Measurements from ENCODE around the gene C21orf58. TPM values are rescaled to one million over a fixed set of nuclear protein-coding genes. Genes with fewer than 3 reads are reported as not detected.

C21orf58 gene
- total RNA-seq, 1 experiment from 2014 or later = 10.8 TPM

- intact Hi-C loops (cut with micrococcal nuclease) = no loop called here
- no peak overlapping the region for H3K4me2 ChIP-seq (ENCODE audit: low read length)
- DNase-seq (ENCODE audit: low read depth, low spot score) = no peak
- ChIA-PET RAD21 (ENCODE audit: low non-redundant PET in 1 of 2, low total read pairs in 2 of 2, uncharacterized antibody in 2 of 2, unreplicated experiment in 2 of 2) (no interaction called here), POLR2A (no interaction called here), CTCF (no interaction called here)
- H3K4me3 ChIP-seq (replicated peaks in 1 of 2; ENCODE audit: low read depth in 1 of 2, low read length in 2 of 2) = no peak overlapping the region
- no peaks in the 10 kb centered on the region for H3K9me3 ChIP-seq (ENCODE audit: control insufficient read depth in 1 of 2, insufficient read depth in 1 of 2, low read depth in 1 of 2, low read length in 2 of 2)
- no peak for ATAC-seq
- no TSS peak for BruUV-seq (replicated peaks)
- no peak overlapping the region for H2AFZ ChIP-seq (ENCODE audit: low read depth, low read length, poor library complexity, severe bottlenecking)
- no peaks in the 10 kb centered on the region for H3K9me2 ChIP-seq (ENCODE audit: insufficient read depth)
- H3K4me1 ChIP-seq (ENCODE audit: control insufficient read depth in 1 of 2, insufficient read depth in 2 of 2, low read length in 2 of 2) = no peaks in the 10 kb centered on the region
- H3K9ac ChIP-seq (ENCODE audit: low read length) = no peak overlapping the region
- no peaks in the 10 kb centered on the region for H3K79me2 ChIP-seq (ENCODE audit: insufficient read depth, low read length)
- H4K20me1 ChIP-seq (ENCODE audit: insufficient read depth) = no peaks in the 10 kb centered on the region
- no peaks in the 10 kb centered on the region for H3K27me3 ChIP-seq (ENCODE audit: insufficient read depth, low read length)
- H3K36me3 ChIP-seq (ENCODE audit: control insufficient read depth in 1 of 2, insufficient read depth in 2 of 2, low read length in 2 of 2) = peaks cover 5 to 24% of the 10 kb centered on the region in 2 experiments
- H3K27ac ChIP-seq (ENCODE audit: low read depth, low read length) = no peak overlapping the region
- TF ChIP-seq ZNF274 (IDR thresholded peaks at IDR 0.05; ENCODE audit: low read depth, low read length) = no peak
- TF ChIP-seq SIN3A (IDR thresholded peaks at IDR 0.05; ENCODE audit: low read depth) = no peak
- TF ChIP-seq REST (IDR thresholded peaks at IDR 0.05; ENCODE audit: low read depth) = no peak
Observed at GRCh38 chr21:46357335-46357604, 33.6 kb upstream of the C21orf58 start.

- H3K4me1 ChIP-seq (ENCODE audit: control insufficient read depth in 1 of 2, insufficient read depth in 2 of 2, low read length in 2 of 2) = no peaks in the 10 kb centered on the region
- H3K9me3 ChIP-seq (ENCODE audit: control insufficient read depth in 1 of 2, insufficient read depth in 1 of 2, low read depth in 1 of 2, low read length in 2 of 2) = no peaks in the 10 kb centered on the region
- ATAC-seq = no peak
- peaks cover 10 to 21% of the 10 kb centered on the region in 2 experiments for H3K36me3 ChIP-seq (ENCODE audit: control insufficient read depth in 1 of 2, insufficient read depth in 2 of 2, low read length in 2 of 2)
- H3K27me3 ChIP-seq (ENCODE audit: insufficient read depth, low read length) = no peaks in the 10 kb centered on the region
- H3K79me2 ChIP-seq (ENCODE audit: insufficient read depth, low read length) = no peaks in the 10 kb centered on the region
- no peak overlapping the region for H3K4me3 ChIP-seq (replicated peaks in 1 of 2; ENCODE audit: low read depth in 1 of 2, low read length in 2 of 2)
- H3K4me2 ChIP-seq (ENCODE audit: low read length) = no peak overlapping the region
- no peak overlapping the region for H3K27ac ChIP-seq (ENCODE audit: low read depth, low read length)
- no peak overlapping the region for H3K9ac ChIP-seq (ENCODE audit: low read length)
- no peak for DNase-seq (ENCODE audit: low read depth, low spot score)
- ChIA-PET POLR2A (no interaction called here), RAD21 (ENCODE audit: low non-redundant PET in 1 of 2, low total read pairs in 2 of 2, uncharacterized antibody in 2 of 2, unreplicated experiment in 2 of 2) (no interaction called here), CTCF (no interaction called here)
- intact Hi-C loops (cut with micrococcal nuclease) = no loop called here
- no peaks in the 10 kb centered on the region for H3K9me2 ChIP-seq (ENCODE audit: insufficient read depth)
- no peaks in the 10 kb centered on the region for H4K20me1 ChIP-seq (ENCODE audit: insufficient read depth)
- no peak overlapping the region for H2AFZ ChIP-seq (ENCODE audit: low read depth, low read length, poor library complexity, severe bottlenecking)
- BruUV-seq (replicated peaks) = no TSS peak
- TF ChIP-seq SRF (IDR thresholded peaks at IDR 0.05; ENCODE audit: low read depth) (no peak), SIN3A (IDR thresholded peaks at IDR 0.05; ENCODE audit: low read depth) (no peak), CTCF (IDR thresholded peaks at IDR 0.05 in 2 of 3, conservative IDR thresholded peaks at IDR 0.05 in 1 of 3; ENCODE audit: borderline replicate concordance in 1 of 3, insufficient read depth in 1 of 3, low read depth in 2 of 3, low read length in 2 of 3) (no peak), MAX (IDR thresholded peaks at IDR 0.05) (no peak), EZH2 (IDR thresholded peaks at IDR 0.05) (no peak), ZNF274 (IDR thresholded peaks at IDR 0.05; ENCODE audit: low read depth, low read length) (no peak), CBX3 (IDR thresholded peaks at IDR 0.05; ENCODE audit: low read depth) (no peak), ZFX (IDR thresholded peaks at IDR 0.05) (no peak), ZBTB33 (IDR thresholded peaks at IDR 0.05; ENCODE audit: extremely low read depth, insufficient replicate concordance, low read length) (no peak), JUND (IDR thresholded peaks at IDR 0.05) (no peak), RAD21 (IDR thresholded peaks at IDR 0.05; ENCODE audit: low read depth) (no peak)
Observed at GRCh38 chr21:46356494-46357334, 33.0 kb upstream of the C21orf58 start.
